ENCODE measurements around the gene ESRRG.

Gene ESRRG

GRCh38 chr1:216461466-216461865 is 261.8 kb downstream of the ESRRG start:
- Histone ChIP-seq H3K27me3 (ENCODE audit: insufficient read depth, low read length) (no peaks in the 10 kb centered on the region), H3K9me2 (ENCODE audit: low read depth, low read length) (no peaks in the 10 kb centered on the region), H3K9me3 (ENCODE audit: low read length) (no peaks in the 10 kb centered on the region), H3K4me1 (ENCODE audit: insufficient read depth, low read length, severe bottlenecking) (no peaks in the 10 kb centered on the region), H3K9ac (ENCODE audit: low read length) (no peak overlapping the region), H3K79me2 (ENCODE audit: insufficient read depth, low read length) (no peaks in the 10 kb centered on the region), H3K27ac (ENCODE audit: low read depth, low read length, poor library complexity, severe bottlenecking) (no peak overlapping the region), H2AFZ (ENCODE audit: low read length) (no peak overlapping the region), H3K4me2 (ENCODE audit: low read length) (no peak overlapping the region), H3K4me3 (ENCODE audit: low read depth, low read length, poor library complexity, severe bottlenecking) (no peak overlapping the region), H3F3A (ENCODE audit: insufficient read depth, low read length) (no peaks in the 10 kb centered on the region), H4K20me1 (ENCODE audit: insufficient read depth, low read length) (no peaks in the 10 kb centered on the region), H3K36me3 (ENCODE audit: insufficient read depth, low read length) (no peaks in the 10 kb centered on the region)
- no peak for TF ChIP-seq CTCF (IDR thresholded peaks at IDR 0.05; ENCODE audit: low read length)
- no peak for TF ChIP-seq EZH2 (IDR thresholded peaks at IDR 0.05; ENCODE audit: borderline replicate concordance, low read length)

- H3K27me3 ChIP-seq (ENCODE audit: insufficient read depth, low read length): no peaks in the 10 kb centered on the region
- no peak overlapping the region for H2AFZ ChIP-seq (ENCODE audit: low read length)
- H3K9me2 ChIP-seq (ENCODE audit: low read depth, low read length): no peaks in the 10 kb centered on the region
- no peak overlapping the region for H3K27ac ChIP-seq (ENCODE audit: low read depth, low read length, poor library complexity, severe bottlenecking)
- no peak overlapping the region for H3K9ac ChIP-seq (ENCODE audit: low read length)
- no peaks in the 10 kb centered on the region for H3K9me3 ChIP-seq (ENCODE audit: low read length)
- no peaks in the 10 kb centered on the region for H3K79me2 ChIP-seq (ENCODE audit: insufficient read depth, low read length)
- no peak overlapping the region for H3K4me3 ChIP-seq (ENCODE audit: low read depth, low read length, poor library complexity, severe bottlenecking)
- no peaks in the 10 kb centered on the region for H3K4me1 ChIP-seq (ENCODE audit: insufficient read depth, low read length, severe bottlenecking)
- H3K4me2 ChIP-seq (ENCODE audit: low read length): no peak overlapping the region
- TF ChIP-seq EZH2 (IDR thresholded peaks at IDR 0.05; ENCODE audit: borderline replicate concordance, low read length) (no peak), CTCF (IDR thresholded peaks at IDR 0.05; ENCODE audit: low read length) (no peak)
- no peaks in the 10 kb centered on the region for H3K36me3 ChIP-seq (ENCODE audit: insufficient read depth, low read length)
- H3F3A ChIP-seq (ENCODE audit: insufficient read depth, low read length): no peaks in the 10 kb centered on the region
- no peaks in the 10 kb centered on the region for H4K20me1 ChIP-seq (ENCODE audit: insufficient read depth, low read length)
Measured at GRCh38 chr1:216459651-216460207, 263.5 kb downstream of the ESRRG start.

- Histone ChIP-seq H3K27ac (ENCODE audit: low read depth, low read length, poor library complexity, severe bottlenecking) (no peak overlapping the region), H3K4me1 (ENCODE audit: insufficient read depth, low read length, severe bottlenecking) (no peaks in the 10 kb centered on the region), H2AFZ (ENCODE audit: low read length) (no peak overlapping the region), H3K79me2 (ENCODE audit: insufficient read depth, low read length) (no peaks in the 10 kb centered on the region), H3K9me2 (ENCODE audit: low read depth, low read length) (no peaks in the 10 kb centered on the region), H3K4me3 (ENCODE audit: low read depth, low read length, poor library complexity, severe bottlenecking) (no peak overlapping the region), H3K27me3 (ENCODE audit: insufficient read depth, low read length) (no peaks in the 10 kb centered on the region), H3K9me3 (ENCODE audit: low read length) (no peaks in the 10 kb centered on the region), H3F3A (ENCODE audit: insufficient read depth, low read length) (no peaks in the 10 kb centered on the region), H3K4me2 (ENCODE audit: low read length) (no peak overlapping the region), H4K20me1 (ENCODE audit: insufficient read depth, low read length) (no peaks in the 10 kb centered on the region), H3K36me3 (ENCODE audit: insufficient read depth, low read length) (no peaks in the 10 kb centered on the region), H3K9ac (ENCODE audit: low read length) (no peak overlapping the region)
- TF ChIP-seq EZH2 (IDR thresholded peaks at IDR 0.05; ENCODE audit: borderline replicate concordance, low read length) (no peak), CTCF (IDR thresholded peaks at IDR 0.05; ENCODE audit: low read length) (no peak)
Measured at GRCh38 chr1:216458812-216459211, 264.4 kb downstream of the ESRRG start.

Data from OCI-LY1 (cell line).